Endometrial microvascular endothelial cells (primary cell): ENCODE results near the gene TCTN3. TPM values are rescaled to one million over a fixed set of nuclear protein-coding genes. Genes with fewer than 3 reads are reported as not detected.
"Not testable (repeated sequence)": the region's sequence is repeated elsewhere in the genome, so short reads cannot be mapped to it uniquely, and the experiment has no call there.

ENCODE experiments used
- in situ Hi-C: cut with HindIII; loops from 2 replicates; pipeline ENCODE4 v1.10.0; 2017; ENCODE audit warnings: low sequenced_read_pairs, low pct_unique_long_range_greater_than_20kb; ENCODE audit errors: inconsistent ontology term
- total RNA-seq: library from RNA; depleted of rRNA; stranded (reverse); fragments of >200 nt; gene quantifications from one replicate; pipeline ENCODE4 v1.2.3, GENCODE V29; 2015; ENCODE audit errors: inconsistent ontology term

The TCTN3 gene
- total RNA-seq, 1 donor from 2014 or later, result 59.9 TPM

DNA sequence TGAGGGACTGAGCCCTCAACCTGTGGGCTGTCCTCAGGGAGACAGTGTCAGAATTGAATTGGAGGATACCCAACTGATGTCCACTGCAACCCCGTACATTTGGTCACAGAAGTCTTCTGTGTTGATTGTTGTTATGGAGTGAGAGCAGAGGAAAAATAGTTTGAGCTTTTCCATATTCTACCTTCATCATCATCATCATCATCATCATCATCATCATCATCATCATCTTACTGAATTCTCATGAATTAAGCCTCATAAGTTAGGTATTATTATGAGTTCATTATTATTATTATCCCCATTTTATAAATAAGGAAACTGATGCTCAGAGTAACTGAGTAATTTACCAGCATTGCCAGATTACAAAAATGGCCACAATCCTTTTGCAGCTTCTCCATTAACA is 45.6 kb downstream of the TCTN3 start:
- in situ Hi-C loops, result no loop called here

DNA sequence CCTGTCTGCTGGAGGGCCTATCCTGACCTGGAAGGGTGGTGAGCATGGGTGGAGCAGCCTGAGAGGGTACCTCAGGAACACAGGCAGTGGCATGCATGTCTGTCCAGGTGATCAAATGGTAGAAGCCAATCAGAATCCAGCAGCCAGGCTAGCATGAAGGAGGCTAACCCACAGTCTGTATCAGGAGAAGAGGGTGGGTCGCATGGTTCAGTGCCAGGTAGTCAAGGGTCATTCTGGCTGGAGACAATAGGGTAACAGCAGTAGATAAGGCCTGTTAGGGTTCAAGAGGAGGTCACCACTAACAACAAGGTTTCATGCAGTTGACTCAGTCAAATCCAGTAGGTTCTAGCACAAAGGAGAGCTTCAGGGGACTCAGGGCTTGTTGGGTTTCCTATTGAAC is 47.6 kb downstream of the TCTN3 start:
- in situ Hi-C loops, result no loop called here

DNA sequence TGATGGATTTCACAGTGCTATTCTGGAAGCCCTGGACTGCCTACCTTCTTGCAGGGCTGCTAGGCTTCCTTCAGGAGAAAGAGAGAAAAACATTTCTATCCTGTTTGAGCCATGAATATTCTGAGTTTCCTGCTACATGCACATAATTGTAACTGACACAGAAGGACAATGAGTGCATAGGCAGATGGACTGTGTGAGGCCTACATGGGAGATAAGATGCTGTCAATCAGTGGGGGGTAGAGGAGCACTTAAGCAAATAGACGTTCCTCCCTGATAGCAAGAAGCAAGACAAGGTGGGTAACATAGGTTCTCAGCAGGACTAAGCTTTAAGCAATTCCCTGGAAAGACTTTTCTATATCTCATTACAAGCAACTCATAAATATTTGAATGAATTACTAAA is 48.8 kb downstream of the TCTN3 start:
- in situ Hi-C loops, result no loop called here

DNA sequence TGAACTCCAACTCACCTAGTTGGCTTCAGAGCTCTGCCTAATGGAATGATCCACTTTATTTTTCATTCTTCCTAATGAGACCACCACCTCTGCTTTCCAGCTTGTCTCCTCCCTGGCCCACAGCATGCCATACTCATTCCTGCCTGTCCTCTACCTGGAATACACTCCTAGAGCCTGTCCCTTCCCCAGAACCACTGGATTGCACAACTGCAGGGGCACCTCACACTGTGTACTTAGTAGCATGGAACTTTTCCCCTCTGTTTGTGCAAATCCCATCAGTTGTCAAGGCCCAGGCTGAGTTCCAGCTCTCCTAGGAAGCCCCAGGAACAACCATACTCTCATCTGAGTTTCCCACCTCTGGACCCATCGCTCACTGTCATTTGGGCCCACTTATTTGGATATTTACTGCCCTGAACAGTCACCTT is 52.8 kb downstream of the TCTN3 start:
- in situ Hi-C loops, result no loop called here

DNA sequence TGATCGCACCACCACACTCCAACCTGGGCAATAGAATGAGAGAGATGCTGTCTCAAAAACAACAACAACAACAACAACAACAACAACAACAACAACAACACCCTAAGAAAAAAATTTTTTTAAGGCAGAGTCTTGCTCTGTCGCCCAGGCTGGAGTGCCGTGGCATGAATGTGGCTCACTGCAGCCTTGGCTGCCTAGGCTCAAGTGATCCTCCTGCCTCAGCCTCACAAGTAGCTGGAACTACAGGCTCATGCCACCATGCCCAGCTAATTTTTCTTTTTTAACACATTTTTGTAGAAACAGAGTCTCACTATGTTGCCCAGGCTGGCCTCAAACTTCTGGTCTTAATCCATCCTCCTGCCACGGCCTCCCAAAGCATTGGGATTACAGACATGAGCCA is 55.8 kb downstream of the TCTN3 start:
- in situ Hi-C loops, result no loop called here

DNA sequence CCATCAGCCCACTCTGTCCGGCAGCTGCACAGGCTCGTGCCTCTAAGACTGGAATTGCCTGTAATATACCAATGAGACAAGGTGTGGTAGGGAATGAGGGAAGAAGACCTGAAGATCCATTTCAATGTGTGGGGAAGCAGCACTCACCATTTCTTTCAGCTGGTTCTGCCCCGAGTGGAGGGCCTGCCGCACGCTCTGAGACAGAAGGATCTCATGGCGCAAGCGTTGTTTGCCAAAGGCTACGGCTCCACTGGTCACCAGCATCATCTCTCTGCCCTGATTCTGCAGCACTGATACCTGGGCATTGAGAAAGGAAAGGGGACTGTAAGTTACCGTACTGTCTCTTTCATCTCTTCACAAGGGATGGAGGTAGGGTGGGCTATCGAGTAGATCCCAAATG is 56.6 kb downstream of the TCTN3 start:
- in situ Hi-C loops, result no loop called here

DNA sequence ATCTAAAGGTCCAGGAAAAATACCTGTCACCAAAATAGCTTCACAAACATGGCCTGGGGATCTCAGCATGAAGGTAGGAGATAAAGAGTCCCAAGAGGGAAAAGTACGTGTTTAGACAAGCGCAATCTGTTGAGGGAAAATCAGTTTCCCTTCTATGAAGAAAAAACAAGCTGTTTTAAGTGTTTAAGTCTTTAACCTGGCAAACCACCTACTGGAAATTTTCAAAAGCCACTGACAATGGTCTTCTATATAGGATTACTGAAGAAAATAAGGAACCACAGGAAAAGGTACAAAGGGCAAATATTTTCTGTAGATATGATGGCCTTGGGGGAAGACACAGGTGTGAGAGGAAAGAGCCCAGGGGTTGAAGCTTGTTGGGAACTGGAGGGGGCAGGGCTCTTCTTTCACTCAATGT is 58.4 kb downstream of the TCTN3 start:
- in situ Hi-C loops, result no loop called here

DNA sequence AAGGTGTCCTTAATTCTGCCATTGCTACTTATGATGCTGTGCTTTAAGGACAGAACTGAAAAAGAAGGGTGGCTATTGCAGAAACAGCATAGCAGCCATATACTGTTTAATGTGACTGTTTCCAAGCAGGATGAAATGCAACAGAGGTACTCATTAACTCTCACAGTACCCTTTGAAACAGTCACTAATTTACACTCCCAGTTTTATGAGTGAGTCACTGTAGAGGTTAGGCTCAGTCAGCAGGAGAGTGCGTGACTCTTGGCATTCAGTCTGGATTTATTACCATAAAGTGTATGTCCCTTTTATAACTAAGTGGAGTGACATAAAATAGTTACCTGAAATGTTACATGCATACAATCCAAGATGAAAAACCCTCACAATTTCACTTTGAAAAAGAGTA is 64.9 kb downstream of the TCTN3 start:
- in situ Hi-C loops, result no loop called here

DNA sequence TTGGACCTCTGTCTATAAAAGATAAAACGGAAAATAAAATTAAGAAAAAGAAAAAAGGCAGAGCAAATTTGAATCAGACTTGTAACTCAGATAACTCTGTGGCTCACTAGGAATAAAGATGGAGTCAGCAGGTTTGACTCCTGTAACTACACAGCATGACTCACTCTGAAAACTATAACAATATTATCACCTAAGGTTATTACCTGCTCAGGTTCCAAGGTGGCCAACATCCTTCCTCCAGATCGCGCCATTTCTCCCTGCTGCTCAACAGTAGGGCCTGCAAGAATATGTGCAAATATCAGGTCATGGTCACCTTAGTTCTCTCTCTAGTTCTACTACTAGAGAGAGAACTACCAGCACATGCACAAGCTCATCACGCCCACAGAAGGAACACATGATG is 67.2 kb downstream of the TCTN3 start:
- in situ Hi-C loops, result no loop called here

DNA sequence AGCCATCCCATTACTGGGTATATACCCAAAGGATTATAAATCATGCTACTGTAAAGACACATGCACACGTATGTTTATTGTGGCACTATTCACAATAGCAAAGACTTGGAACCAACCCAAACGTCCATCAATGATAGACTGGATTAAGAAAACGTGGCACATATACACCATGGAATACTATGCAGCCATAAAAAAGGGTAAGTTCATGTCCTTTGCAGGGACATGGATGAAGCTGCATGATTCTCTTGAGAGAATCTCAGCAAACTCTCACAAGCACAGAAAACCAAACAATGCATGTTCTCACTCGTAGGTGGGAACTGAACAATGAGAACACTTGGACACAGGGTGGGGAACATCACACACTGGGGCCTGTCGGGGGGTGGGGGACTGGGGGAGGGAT is 73.3 kb downstream of the TCTN3 start:
- in situ Hi-C loops, result not testable (repeated sequence)

DNA sequence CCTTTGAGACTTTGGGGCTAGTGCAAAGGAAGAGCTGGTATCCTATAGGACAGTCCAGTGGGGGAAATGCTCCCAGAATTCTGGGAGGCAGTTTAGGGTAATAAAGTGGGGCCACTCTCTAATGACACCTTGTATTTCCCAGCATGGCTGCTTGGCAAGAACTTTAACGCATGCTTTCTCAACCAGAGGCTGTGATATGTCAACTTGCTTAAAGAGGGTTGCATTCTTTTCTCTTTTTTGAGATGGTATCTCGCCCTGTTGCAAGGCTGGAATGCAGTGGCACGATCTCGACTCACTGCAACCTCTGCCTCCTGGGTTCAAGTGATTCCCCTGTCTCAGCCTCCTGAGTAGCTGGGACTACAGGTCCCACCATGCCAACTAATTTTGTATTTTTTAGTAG is 75.6 kb downstream of the TCTN3 start:
- in situ Hi-C loops, result no loop called here

DNA sequence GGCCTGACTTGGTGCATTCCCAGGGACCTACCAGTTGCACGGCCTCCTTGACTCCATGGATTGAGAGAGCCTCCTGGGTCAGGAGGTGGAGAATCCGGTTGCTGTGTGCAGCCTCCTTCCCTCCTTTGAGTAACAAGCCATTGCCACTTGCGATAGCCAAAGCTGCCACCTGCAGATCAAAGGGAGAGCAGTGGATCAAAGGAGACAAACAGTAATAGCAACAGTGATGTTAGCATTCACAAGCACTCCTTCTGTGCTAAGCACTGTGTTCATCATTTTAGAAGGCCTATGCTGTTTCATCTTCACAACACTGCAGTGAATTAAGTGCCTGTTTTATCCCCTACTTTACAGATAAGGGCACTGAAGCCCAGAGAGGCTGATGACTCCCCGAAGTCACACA is 77.3 kb downstream of the TCTN3 start:
- in situ Hi-C loops, result no loop called here

Other genes starting within 250 kb of the TCTN3 start
- 4.5 TPM for gene SORBS1, start 132.6 kb downstream of the TCTN3 start, total RNA-seq
- 90.6 TPM for gene ALDH18A1, start 37.2 kb downstream of the TCTN3 start, total RNA-seq
- gene ENTPD1, start 62.2 kb upstream of the TCTN3 start, total RNA-seq, result 10.7 TPM
- 2.0 TPM for gene CC2D2B, start 214.0 kb upstream of the TCTN3 start, total RNA-seq